K562 (cell line): ENCODE measurements around the gene MYH11. TPM values are rescaled to one million over a fixed set of nuclear protein-coding genes. Genes with fewer than 3 reads are reported as not detected.

Experiments
- ASH1L ChIP-seq: fragments of 450-650 bp; IDR thresholded peaks from 2 replicates; pipeline ENCODE4 v1.6.1; 2018; ENCODE audit warnings: borderline replicate concordance, mild to moderate bottlenecking, low read depth; ENCODE audit not compliant: partially characterized antibody
- BACH1 ChIP-seq: fragments of 200-800 bp; sonication (Bioruptor generic); IDR thresholded peaks from 2 replicates; pipeline ENCODE4 v1.6.1; 2016; ENCODE audit warnings: missing genetic modification characterization, missing compliant biosample characterization
- CC2D1A ChIP-seq: fragments of 450-650 bp; IDR thresholded peaks from 2 replicates; pipeline ENCODE4 v1.6.1; 2017; ENCODE audit warnings: mild to moderate bottlenecking
- DPF2 ChIP-seq: fragments of 450-650 bp; IDR thresholded peaks from 2 replicates; pipeline ENCODE4 v1.6.1; 2016
- FOSL1 ChIP-seq: fragments of 200-800 bp; sonication (Bioruptor generic); conservative IDR thresholded peaks from 2 replicates; pipeline ENCODE4 v1.6.1; 2016; ENCODE audit warnings: missing genetic modification characterization, missing compliant biosample characterization
- HDAC8 ChIP-seq: fragments of 450-650 bp; IDR thresholded peaks from 2 replicates; pipeline ENCODE4 v1.6.1; 2016; ENCODE audit warnings: mild to moderate bottlenecking, missing genetic modification characterization, moderate library complexity, missing compliant biosample characterization
- JUN ChIP-seq, 2 experiments: sonication (generic) in 1 of 2; formaldehyde crosslinking in 1 of 2; IDR thresholded peaks; 2 replicates each; pipeline versions ENCODE4 v1.6.1 to v1.8.0; 2012 to 2022; ENCODE audit warnings: borderline replicate concordance in 2 of 2, mild to moderate bottlenecking in 2 of 2, improper control_type of control experiment in 1 of 2, low read depth in 1 of 2, low read length in 1 of 2, missing genetic modification reagents in 1 of 2
- KAT2B ChIP-seq: IDR thresholded peaks from one replicate; pipeline ENCODE4 v1.6.1; 2012; ENCODE audit warnings: low read depth, mild to moderate bottlenecking, control low read depth, inconsistent platforms, low read length, moderate library complexity
- MAFG ChIP-seq: fragments of 450-650 bp; conservative IDR thresholded peaks from 2 replicates; pipeline ENCODE4 v1.6.1; 2016; ENCODE audit warnings: missing genetic modification characterization, missing compliant biosample characterization
- MCM5 ChIP-seq: fragments of 450-650 bp; IDR thresholded peaks from 2 replicates; pipeline ENCODE4 v1.6.1; 2016; ENCODE audit warnings: low read depth
- MNT ChIP-seq, 2 experiments: fragments of 450-650 bp; conservative IDR thresholded peaks; 2 replicates each; pipeline ENCODE4 v1.6.1; 2017; ENCODE audit warnings: mild to moderate bottlenecking in 2 of 2, moderate library complexity in 2 of 2
- MTA3 ChIP-seq: fragments of 450-650 bp; formaldehyde crosslinking; IDR thresholded peaks from 2 replicates; pipeline ENCODE4 v1.6.1; 2017; ENCODE audit warnings: mild to moderate bottlenecking, borderline replicate concordance
- MTF1 ChIP-seq: fragments of 250-450 bp; sonication (Bioruptor Pico); IDR thresholded peaks from 2 replicates; pipeline ENCODE4 v1.9.0; 2021; ENCODE audit warnings: moderate library complexity, mild to moderate bottlenecking, inconsistent platforms, borderline replicate concordance
- NCOA1 ChIP-seq: fragments of 450-650 bp; IDR thresholded peaks from 2 replicates; pipeline ENCODE4 v1.6.1; 2016; ENCODE audit warnings: low read depth
- NFIX ChIP-seq: fragments of 250-450 bp; sonication (Bioruptor Pico); IDR thresholded peaks from 2 replicates; pipeline ENCODE4 v1.4.0; 2020; ENCODE audit warnings: low read depth, mild to moderate bottlenecking, moderate library complexity
- NFXL1 ChIP-seq: fragments of 450-650 bp; formaldehyde crosslinking; IDR thresholded peaks from 2 replicates; pipeline ENCODE4 v1.4.0; 2021; ENCODE audit warnings: mild to moderate bottlenecking
- PREB ChIP-seq: sonication (generic); formaldehyde crosslinking; IDR thresholded peaks from 2 replicates; pipeline ENCODE4 v1.8.1; 2023; ENCODE audit warnings: mild to moderate bottlenecking, missing genetic modification reagents
- RBM25 ChIP-seq: fragments of 200-400 bp; formaldehyde crosslinking; IDR thresholded peaks from 2 replicates; pipeline ENCODE4 v1.6.1; 2018; ENCODE audit warnings: low read length, low read depth, moderate library complexity; ENCODE audit not compliant: severe bottlenecking
- SMARCC2 ChIP-seq: fragments of 450-650 bp; IDR thresholded peaks from 2 replicates; pipeline ENCODE4 v1.6.1; 2017; ENCODE audit warnings: antibody characterized with exemption, moderate library complexity, mild to moderate bottlenecking, low read depth
- SMARCE1 ChIP-seq: fragments of 450-650 bp; IDR thresholded peaks from 2 replicates; pipeline ENCODE4 v1.7.1; 2016; ENCODE audit warnings: mild to moderate bottlenecking
- SPI1 ChIP-seq: IDR thresholded peaks from 2 replicates; pipeline ENCODE4 v1.6.1; 2011; ENCODE audit warnings: low read depth, low read length, control low read depth, borderline replicate concordance
- SUPT5H ChIP-seq: fragments of 450-650 bp; IDR thresholded peaks from 2 replicates; pipeline ENCODE4 v1.6.1; 2016
- TEAD1 ChIP-seq, 2 experiments: fragments of 450-650 bp in 1 of 2; sonication (generic) in 1 of 2; formaldehyde crosslinking; IDR thresholded peaks; 2 replicates each; pipeline versions ENCODE4 v1.4.0 to v1.8.0; 2020 to 2022; ENCODE audit warnings: mild to moderate bottlenecking in 2 of 2, missing genetic modification reagents in 1 of 2
- THAP7 ChIP-seq: fragments of 250-450 bp; sonication (Bioruptor Pico); IDR thresholded peaks from 2 replicates; pipeline ENCODE4 v1.5.0; 2021
- TRIM24 ChIP-seq, 2 experiments: fragments of 450-650 bp; IDR thresholded peaks; 2 replicates each; pipeline ENCODE4 v1.6.1; 2016
- ZNF146 ChIP-seq: IDR thresholded peaks from one replicate; pipeline ENCODE4 v1.6.1; 2018; ENCODE audit warnings: missing compliant biosample characterization; ENCODE audit not compliant: unreplicated experiment
- ZNF668 ChIP-seq: fragments of 250-450 bp; sonication (Bioruptor Pico); IDR thresholded peaks from 2 replicates; pipeline ENCODE4 v1.8.0; 2022; ENCODE audit warnings: mild to moderate bottlenecking, inconsistent platforms
- ZNF695 ChIP-seq: fragments of 450-650 bp; formaldehyde crosslinking; IDR thresholded peaks from 2 replicates; pipeline ENCODE4 v1.4.0; 2020; ENCODE audit warnings: mild to moderate bottlenecking, moderate library complexity
- polyA plus RNA-seq, 8 experiments: library from polyadenylated mRNA; depleted of rRNA in 4 of 8; stranded (reverse) in 5 of 8; unstranded in 3 of 8; fragments of >200 nt; fragmentation: Nextera tagmentation in 2 of 8; fragmentation: Illumina TruSeq in 1 of 8; extraction: Ambion mirVana in 2 of 8; extraction: Trizol in 1 of 8; gene quantifications; 2 replicates each; pipeline versions ENCODE4 v1.2.1 to v1.2.3, GENCODE V29; 2011 to 2014; ENCODE audit warnings: inconsistent platforms in 1 of 8, missing spikeins in 1 of 8
- total RNA-seq, 7 experiments: library from RNA; depleted of rRNA in 6 of 7; stranded (reverse); fragments of >200 nt in 6 of 7; fragmentation: Illumina TruSeq in 2 of 7; extraction: Trizol in 2 of 7; gene quantifications; 2 replicates each; pipeline versions ENCODE4 v1.2.1 to v1.2.3, GENCODE V29; 2011 to 2021; ENCODE audit warnings: low replicate concordance in 1 of 7

MYH11 gene
- total and polyA plus RNA-seq, 9 of the 15 experiments (the other 6 are each of a cell fraction or from before 2014, with no cell fraction given), result 0.05 to 0.47 (median 0.08) TPM; not detected in 5

- TF ChIP-seq PREB (no peak), ASH1L (no peak), NFXL1 (CRISPR knock-in tag) (no peak), DPF2 (peak; percentile 81), SMARCE1 (peak; percentile 49; the same call in 1 of the 2 replicates), TEAD1 (CRISPR knock-in tag; IDR thresholded peaks at IDR 0.05) (0 out of 4 replicates have a peak, but pooled peaks of 1 of the 2 experiments have one; percentile 66), TRIM24 (IDR thresholded peaks at IDR 0.05) (peak in 1 of 2 experiments; percentile 49; a peak in 1 of 4 replicates), RBM25 (no peak), CC2D1A (no peak), FOSL1 (tag) (peak; percentile 65), SMARCC2 (peak; percentile 59; the same call in 1 of the 2 replicates), BACH1 (tag) (peak; percentile 69), ZNF146 (CRISPR knock-in tag) (no peak), MTA3 (0 out of 2 replicates have a peak, but pooled peaks have one; percentile 43), JUN (IDR thresholded peaks at IDR 0.05; ENCODE audit: borderline replicate concordance, low read depth, low read length) (no peak), JUN (CRISPR knock-in tag; IDR thresholded peaks at IDR 0.05; ENCODE audit: borderline replicate concordance) (no peak), NFIX (CRISPR knock-in tag) (no peak), KAT2B (no peak), MAFG (tag) (peak; percentile 99), ZNF668 (CRISPR knock-in tag) (peak; percentile 57; the same call in 1 of the 2 replicates), MCM5 (no peak), ZNF695 (no peak), SPI1 (no peak), HDAC8 (tag) (peak; percentile 20; the same call in 1 of the 2 replicates), THAP7 (CRISPR knock-in tag) (no peak), NCOA1 (0 out of 2 replicates have a peak, but pooled peaks have one; percentile 16), MTF1 (CRISPR knock-in tag) (no peak), MNT (conservative IDR thresholded peaks at IDR 0.05) (peak; percentile 44 to 63; a peak in 2 of 4 replicates), SUPT5H (no peak)
Measured at GRCh38 chr16:15885560-15886001, 28.8 kb upstream of the MYH11 start (continued).
